ENCODE results near the gene NEK1.
A peak's percentile ranks its signal among the peaks of the same experiment; 100 is the strongest.
"Not testable (repeated sequence)": the region's sequence is repeated elsewhere in the genome, so short reads cannot be mapped to it uniquely, and the experiment has no call there.

The NEK1 gene

GRCh38 chr4:169594560-169595195 lies 17.7 kb downstream of the NEK1 start:
- DNase-seq = no peak

GRCh38 chr4:169593050-169593560 lies 19.3 kb downstream of the NEK1 start:
- no peak for DNase-seq

DNA sequence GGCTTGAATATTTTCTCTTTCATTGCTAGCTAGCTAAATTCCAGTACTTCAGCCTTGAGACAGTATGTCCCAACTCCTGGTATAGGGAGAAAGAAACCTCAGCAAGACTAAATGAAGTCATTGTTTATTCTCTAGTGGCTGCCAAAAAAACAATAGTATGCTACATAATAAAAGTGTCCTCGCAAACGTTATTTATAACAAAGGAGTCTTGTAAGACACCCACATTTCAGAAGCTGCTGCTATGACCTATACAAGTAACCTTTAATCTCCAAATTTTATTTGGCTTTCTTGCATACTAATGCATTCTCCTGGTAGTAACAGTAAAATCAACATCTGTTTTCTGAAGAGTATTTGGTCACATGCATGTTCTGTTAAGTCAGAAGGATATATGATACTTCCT lies 28.8 kb downstream of the NEK1 start:
- DNase-seq = no peak

DNA sequence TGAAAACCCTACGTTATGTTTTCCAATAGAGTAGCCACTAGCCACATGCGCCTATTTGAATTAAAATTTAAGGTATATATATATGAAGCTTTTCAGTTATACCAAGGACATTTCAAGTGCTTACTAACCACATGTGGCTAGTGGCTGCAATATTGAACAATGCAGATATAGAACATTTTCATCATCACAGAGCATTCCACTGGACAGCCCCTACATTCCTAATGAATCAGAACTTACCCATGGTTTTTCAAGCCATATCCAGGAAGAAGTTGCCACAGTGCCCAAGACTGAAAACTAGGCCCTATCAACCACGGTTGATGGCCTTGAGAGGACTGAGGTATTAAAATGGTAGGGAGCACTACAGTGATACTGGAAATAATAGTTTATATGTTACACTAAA lies 29.7 kb downstream of the NEK1 start:
- DNase-seq = no peak

GRCh38 chr4:169582203-169582602 lies 30.2 kb downstream of the NEK1 start:
- DNase-seq = no peak

DNA sequence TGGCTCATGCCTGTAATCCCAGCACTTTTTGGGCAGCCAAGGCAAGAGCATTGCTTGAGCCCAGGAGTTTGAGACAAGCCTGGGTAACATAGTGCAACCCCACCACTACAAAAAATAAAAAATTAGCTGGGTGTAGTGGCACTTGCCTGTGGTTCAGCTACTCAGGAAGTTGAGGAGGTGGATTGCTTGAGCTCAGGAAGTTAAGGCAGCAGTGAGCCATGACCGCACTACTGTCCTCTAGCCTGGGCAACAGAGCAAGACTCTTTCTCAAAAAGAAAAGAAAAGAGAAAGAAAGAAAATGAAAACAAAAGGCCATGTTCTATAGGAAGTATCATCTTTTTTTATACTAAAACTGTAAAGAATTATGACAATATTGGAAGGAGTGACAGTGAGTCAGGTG lies 38.5 kb downstream of the NEK1 start:
- DNase-seq = no peak

DNA sequence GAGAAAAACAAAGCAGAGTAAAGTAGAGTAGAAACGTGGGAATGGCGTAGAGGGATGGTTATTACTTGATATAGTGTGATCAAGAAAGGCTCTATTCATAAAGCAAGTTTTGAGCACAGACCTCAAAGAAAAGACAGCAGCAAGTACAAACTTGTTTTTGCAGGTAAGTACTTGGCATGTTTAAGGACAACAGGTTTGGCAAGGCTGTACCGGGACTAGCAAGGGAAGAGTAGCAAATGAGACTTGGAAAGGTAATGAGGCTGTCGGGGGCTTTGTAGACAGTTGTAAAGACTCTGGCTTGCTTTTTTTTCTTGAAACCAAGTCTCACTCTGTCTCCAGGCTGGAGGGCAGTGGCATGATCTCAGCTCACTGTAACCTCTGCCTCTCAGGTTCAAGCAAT lies 40.9 kb downstream of the NEK1 start:
- DNase-seq = no peak

- DNase-seq = not testable (repeated sequence)
These were observed 41.4 kb downstream of the NEK1 start for GRCh38 chr4:169571012-169571411.

DNA sequence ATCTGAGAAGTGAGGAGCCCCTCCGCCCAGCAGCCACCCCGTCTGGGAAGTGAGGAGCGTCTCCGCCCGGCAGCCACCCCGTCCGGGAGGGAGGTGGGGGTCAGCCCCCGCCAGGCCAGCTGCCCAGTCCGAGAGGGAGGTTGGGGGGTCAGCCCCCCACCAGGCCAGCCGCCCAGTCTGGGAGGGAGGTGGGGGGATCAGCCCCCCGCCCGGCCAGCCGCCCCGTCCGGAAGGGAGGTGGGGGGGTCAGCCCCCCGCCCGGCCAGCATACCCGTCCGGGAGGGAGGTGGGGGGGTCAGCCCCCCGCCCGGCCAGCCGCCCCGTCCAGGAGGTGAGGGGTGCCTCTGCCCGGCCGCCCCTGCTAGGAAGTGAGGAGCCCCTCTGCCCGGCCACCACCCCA lies 42.1 kb downstream of the NEK1 start:
- DNase-seq = not testable (repeated sequence)

DNA sequence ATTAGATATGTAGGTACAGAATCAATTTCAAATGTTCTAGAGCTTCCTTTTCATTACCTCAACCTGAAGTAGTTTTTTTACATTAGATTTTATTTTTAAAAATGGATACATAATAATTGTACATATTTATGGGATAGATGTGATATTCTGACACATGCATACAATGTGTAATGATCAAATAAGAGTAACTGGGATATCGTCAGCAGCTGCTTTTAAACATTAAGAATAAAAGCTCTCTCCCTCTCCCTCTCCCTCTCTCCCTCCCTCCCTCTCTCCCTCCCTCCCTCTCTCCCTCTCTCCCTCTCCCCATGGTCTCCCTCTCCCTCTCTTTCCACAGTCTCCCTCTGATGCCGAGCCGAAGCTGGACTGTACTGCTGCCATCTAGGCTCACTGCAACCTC lies 43.2 kb downstream of the NEK1 start:
- not testable (repeated sequence) for DNase-seq

- no peak for DNase-seq
These were observed 44.5 kb downstream of the NEK1 start for GRCh38 chr4:169567916-169568315.

GRCh38 chr4:169566021-169566818 lies 46.2 kb downstream of the NEK1 start:
- DNase-seq = peak; percentile 17

DNA sequence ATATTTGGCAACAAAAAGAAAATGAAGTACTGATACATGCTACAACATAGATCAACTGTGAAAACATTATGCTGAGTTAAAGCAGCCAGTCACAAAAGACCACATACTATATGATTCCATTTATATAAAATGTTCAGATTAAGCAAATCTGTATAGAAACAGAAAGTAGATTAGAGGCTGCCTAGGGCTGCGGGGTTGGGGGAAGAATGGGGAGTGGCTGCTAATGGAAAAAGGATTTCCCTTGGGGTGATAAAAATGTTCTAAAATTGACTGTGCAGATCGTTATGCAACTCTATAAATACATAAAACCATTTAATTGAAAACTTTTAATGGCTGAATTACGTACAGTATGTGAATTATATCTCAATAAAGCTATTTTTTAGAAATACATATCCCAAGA lies 46.8 kb downstream of the NEK1 start:
- no peak for DNase-seq

DNA sequence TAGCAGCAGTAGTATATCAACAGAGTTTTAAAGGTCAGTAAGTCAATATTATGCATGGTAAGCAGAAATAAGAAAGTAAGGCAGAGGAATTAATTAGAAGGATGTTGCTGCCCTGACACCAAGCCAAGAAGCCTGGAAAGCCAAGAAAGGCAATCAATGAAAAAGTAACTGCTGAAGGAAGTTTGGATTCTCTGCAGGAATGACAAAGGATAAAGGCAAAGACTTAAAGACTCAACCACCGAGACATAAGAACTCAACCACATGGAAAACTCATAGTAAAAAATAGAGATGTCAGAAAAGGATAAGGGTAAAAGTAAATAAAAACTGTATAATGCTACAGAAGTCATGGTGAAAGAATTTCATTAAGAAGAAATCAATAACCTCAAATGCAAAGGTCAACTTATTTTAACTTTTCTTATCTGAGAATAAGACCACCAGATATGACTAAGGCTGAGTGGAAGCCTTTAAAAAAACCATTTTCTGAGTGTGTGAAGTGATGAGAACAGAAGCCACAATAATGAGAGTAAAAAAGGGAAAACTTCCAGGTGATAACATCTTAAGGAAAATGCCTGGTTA lies 55.2 kb downstream of the NEK1 start:
- DNase-seq = no peak

- not testable (repeated sequence) for DNase-seq
These were observed 65.8 kb downstream of the NEK1 start for GRCh38 chr4:169546548-169546947.

DNA sequence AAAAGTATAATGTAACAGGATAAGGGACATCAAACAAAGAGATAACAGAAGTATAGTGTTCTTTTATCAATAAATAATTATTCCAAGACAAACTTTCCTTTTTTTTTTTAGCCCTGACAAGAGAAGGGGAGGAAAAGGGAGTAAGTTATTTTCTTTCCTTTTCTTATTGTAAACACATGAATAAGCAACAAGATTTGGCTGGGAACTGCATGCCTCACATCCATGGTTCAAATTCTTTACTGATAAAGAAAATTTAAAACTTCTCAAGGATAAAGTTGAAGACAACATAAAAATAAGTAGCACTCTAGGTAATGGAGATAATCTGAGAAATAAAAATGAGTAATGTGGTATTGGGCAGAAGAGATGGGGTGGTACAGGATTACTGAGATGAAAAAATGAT lies 71.6 kb downstream of the NEK1 start:
- DNase-seq = no peak

DNA sequence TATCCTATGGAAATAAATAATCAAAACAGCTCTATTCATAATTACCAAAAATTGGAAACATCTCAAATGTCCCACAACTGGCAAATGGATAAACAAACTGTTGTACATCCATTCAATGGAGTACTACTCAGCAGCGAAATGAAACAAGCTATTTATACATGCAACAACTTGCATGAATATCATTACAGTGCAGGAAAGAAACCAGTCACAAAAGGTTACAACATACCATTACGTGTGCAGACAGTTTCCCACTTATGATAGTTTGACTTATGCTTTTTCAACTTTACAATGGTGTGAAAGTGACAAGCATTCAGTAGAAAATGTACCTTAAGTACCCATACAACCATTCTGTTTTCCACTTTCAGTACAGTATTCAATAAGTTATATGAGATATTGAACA lies 82.3 kb downstream of the NEK1 start:
- DNase-seq = no peak

GRCh38 chr4:169523796-169524195 lies 88.6 kb downstream of the NEK1 start:
- no peak for DNase-seq

DNA sequence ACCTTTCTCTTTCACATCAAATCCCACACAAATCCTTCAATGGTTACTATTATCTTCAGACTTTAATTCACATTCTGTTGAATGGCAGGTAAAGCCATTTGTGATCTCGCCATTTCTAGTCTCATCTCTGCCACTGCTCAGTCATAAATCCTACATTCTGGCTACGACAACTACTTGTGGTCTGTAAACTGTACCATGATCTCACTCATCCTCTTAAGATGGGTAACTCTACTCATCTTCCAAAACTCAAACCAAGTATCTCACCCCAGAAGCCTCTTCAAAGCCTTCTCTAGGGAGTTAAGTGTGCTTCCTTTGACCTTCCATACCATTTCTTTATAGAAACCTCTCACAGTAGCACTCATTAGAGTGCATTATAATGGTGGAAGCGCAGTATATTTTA lies 101.8 kb downstream of the NEK1 start:
- DNase-seq = no peak

- no peak for DNase-seq
These were observed 105.5 kb downstream of the NEK1 start for GRCh38 chr4:169506903-169507302.

GRCh38 chr4:169499907-169500306 lies 112.5 kb downstream of the NEK1 start:
- not testable (repeated sequence) for DNase-seq

- not testable (repeated sequence) for DNase-seq
These were observed 118.1 kb downstream of the NEK1 start for GRCh38 chr4:169494234-169494633.

GRCh38 chr4:169493164-169493524 lies 119.2 kb downstream of the NEK1 start:
- DNase-seq = no peak

Data from stimulated activated CD4-positive, alpha-beta T cell treated with anti-CD3 and anti-CD28 coated beads, Interleukin-15, amount 100 ng/mL, for 24 hours (primary cell).